Activated CD4-positive, alpha-beta memory T cell treated with anti-CD3 and anti-CD28 coated beads for 36 hours (primary cell): ENCODE measurements around the gene HSPA1L. TPM values are rescaled to one million over a fixed set of nuclear protein-coding genes. Genes with fewer than 3 reads are reported as not detected.
"Not testable (repeated sequence)": the region's sequence is repeated elsewhere in the genome, so short reads cannot be mapped to it uniquely, and the experiment has no call there.

ENCODE experiments used
- CTCF ChIA-PET: fragments of 350-600 bp; sonication (Branson Sonifier 250); formaldehyde crosslinking; loops from one replicate; lab custom pipeline; 2021; ENCODE audit warnings: antibody characterized with exemption, inconsistent platforms; lab: Charles Lee
- POLR2A ChIA-PET: fragments of 350-600 bp; sonication (Branson Sonifier 250); formaldehyde crosslinking; loops from one replicate; lab custom pipeline; 2021; ENCODE audit warnings: antibody characterized with exemption; lab: Charles Lee
- DNase-seq: peaks from one replicate; pipeline ENCODE4 v3.0.0-alpha.2; 2020
- H3K27ac Mint-ChIP-seq: one replicate; pipeline ENCODE4 v1.8.0; 2021; ENCODE audit warnings: mixed read lengths
- H3K27me3 Mint-ChIP-seq: one replicate; pipeline ENCODE4 v1.8.0; 2021; ENCODE audit warnings: mixed read lengths
- H3K36me3 Mint-ChIP-seq: one replicate; pipeline ENCODE4 v1.8.0; 2021; ENCODE audit warnings: mixed read lengths
- H3K4me1 Mint-ChIP-seq: one replicate; pipeline ENCODE4 v1.8.0; 2021; ENCODE audit warnings: low read depth, mixed read lengths
- H3K4me3 Mint-ChIP-seq: one replicate; pipeline ENCODE4 v1.8.0; 2021; ENCODE audit warnings: mild to moderate bottlenecking, mixed read lengths
- H3K9me3 Mint-ChIP-seq: one replicate; pipeline ENCODE4 v1.8.0; 2021; ENCODE audit warnings: mixed read lengths
- intact Hi-C: fragments of 100-400 bp; cut with micrococcal nuclease; formaldehyde crosslinking; loops from one replicate; pipeline ENCODE4 v1.15.1; 2023
- total RNA-seq, 2 experiments: library from RNA; stranded (reverse); gene quantifications; one replicate each; pipeline ENCODE4 v1.2.3, GENCODE V29; 2021

Gene HSPA1L
- total RNA-seq = 1 to 10 TPM; 2.0 TPM

DNA sequence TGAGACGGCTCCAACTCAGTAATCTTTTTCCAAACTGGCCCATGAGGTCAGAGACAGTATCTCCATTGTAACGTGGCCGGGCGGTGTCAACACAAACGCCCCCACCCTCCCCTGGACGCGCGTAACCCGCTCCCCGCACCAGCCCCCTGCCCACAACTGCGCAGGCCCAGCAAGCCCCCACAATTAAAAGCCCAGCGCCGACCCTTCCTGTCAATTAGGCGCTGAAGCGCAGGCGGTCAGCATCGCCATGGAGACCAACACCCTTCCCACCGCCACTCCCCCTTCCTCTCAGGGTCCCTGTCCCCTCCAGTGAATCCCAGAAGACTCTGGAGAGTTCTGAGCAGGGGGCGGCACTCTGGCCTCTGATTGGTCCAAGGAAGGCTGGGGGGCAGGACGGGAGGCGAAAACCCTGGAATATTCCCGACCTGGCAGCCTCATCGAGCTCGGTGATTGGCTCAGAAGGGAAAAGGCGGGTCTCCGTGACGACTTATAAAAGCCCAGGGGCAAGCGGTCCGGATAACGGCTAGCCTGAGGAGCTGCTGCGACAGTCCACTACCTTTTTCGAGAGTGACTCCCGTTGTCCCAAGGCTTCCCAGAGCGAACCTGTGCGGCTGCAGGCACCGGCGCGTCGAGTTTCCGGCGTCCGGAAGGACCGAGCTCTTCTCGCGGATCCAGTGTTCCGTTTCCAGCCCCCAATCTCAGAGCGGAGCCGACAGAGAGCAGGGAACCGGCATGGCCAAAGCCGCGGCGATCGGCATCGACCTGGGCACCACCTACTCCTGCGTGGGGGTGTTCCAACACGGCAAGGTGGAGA, at the start of gene HSPA1L, which contains the start of gene HSPA1A:
TSS of gene HSPA1L (minus strand) at position 259 of the 814 bp plus-strand sequence. CDS start 3,311 bp downstream, outside the sequence.
TSS of gene HSPA1A (plus strand) at position 519 of the 814 bp plus-strand sequence. CDS start at position 733, 214 bp downstream.
- Mint-ChIP-seq H3K27me3 (no peaks in the 10 kb centered on the region), H3K27ac (peak within 1 kb of the TSS; percentile 95), H3K4me3 (peak within 1 kb of the TSS; percentile 85), H3K4me1 (peaks cover 57% of the 10 kb centered on the region), H3K9me3 (no peaks in the 10 kb centered on the region), H3K36me3 (peaks cover 4% of the 10 kb centered on the region)
- ChIA-PET POLR2A (interaction anchor here (0.7 to 3.9 kb wide), 5 partner anchors 9 to 162 kb away, joined by 3 to 26 read pairs (median 5); partner anchors contain the start of genes BAG6, HSPA1B, LSM2 and VARS1), CTCF (interaction anchor here (0.6 to 1.4 kb wide), 10 partner anchors 9 to 1128 kb away, joined by 3 to 8 read pairs (median 4); partner anchors contain the start of genes HSPA1B, LSM2 and VARS1)
- peak; percentile 82 for DNase-seq
- intact Hi-C loops = loop anchor here (2.0 kb wide), 1 partner anchor 20 kb away; no protein-coding TSS in a partner anchor

DNA sequence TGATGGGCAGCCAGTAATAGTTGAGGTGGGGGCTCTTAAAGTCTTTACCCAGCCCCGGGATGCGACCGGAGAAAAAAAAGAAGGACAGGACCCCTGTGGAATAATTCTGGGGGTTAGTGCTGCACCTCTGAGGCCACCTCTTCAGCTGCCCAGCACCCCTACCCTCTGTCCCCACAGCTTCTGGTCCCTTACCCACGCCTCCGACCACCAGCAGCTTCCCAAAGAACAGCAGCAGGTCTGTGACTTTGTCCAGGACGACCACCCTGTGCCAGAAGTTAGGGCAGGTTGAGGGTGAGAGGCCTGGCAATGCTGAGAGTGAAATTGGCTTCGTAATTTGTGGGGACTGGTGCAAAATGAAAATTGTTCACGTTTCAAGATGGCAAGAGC, 49.7 kb upstream of the HSPA1L start:
- no peak overlapping the region for H3K4me3 Mint-ChIP-seq
- H3K4me1 Mint-ChIP-seq = peaks cover 20% of the 10 kb centered on the region
- POLR2A ChIA-PET = no interaction called here
- CTCF ChIA-PET = interaction anchor here (0.7 kb wide), 1 partner anchor 272 kb away, joined by 3 read pairs; no protein-coding TSS in a partner anchor
- H3K36me3 Mint-ChIP-seq = peaks cover 3% of the 10 kb centered on the region
- intact Hi-C loops = no loop called here
- no peak for DNase-seq
- no peak overlapping the region for H3K27ac Mint-ChIP-seq
- peaks cover 2% of the 10 kb centered on the region for H3K27me3 Mint-ChIP-seq
- no peaks in the 10 kb centered on the region for H3K9me3 Mint-ChIP-seq

- intact Hi-C loops, H3K36me3 Mint-ChIP-seq, H3K27me3 Mint-ChIP-seq, DNase-seq, H3K9me3 Mint-ChIP-seq: not testable (repeated sequence)
- ChIA-PET CTCF (interaction anchor here (0.7 to 2.2 kb wide), 9 partner anchors 28 to 271 kb away, joined by 3 to 11 read pairs (median 4); partner anchors contain the start of genes DDAH2, HSPA1B and VARS1), POLR2A (interaction anchor here (0.6 to 2.0 kb wide), 5 partner anchors 34 to 199 kb away, joined by 3 to 11 read pairs (median 5); partner anchors contain the start of genes CSNK2B, EHMT2 and GPANK1)
- Mint-ChIP-seq H3K27ac (peak overlapping the region; percentile 89), H3K4me1 (peaks cover 20% of the 10 kb centered on the region), H3K4me3 (peak overlapping the region; percentile 95)
Measured at GRCh38 chr6:31864123-31864562, 49.1 kb upstream of the HSPA1L start.

GRCh38 chr6:31862344-31863235, 47.5 kb upstream of the HSPA1L start, which contains the start of gene NEU1:
NEU1 (minus strand) TSS chr6:31862821; CDS start chr6:31862776, 45 bp downstream.
- intact Hi-C loops = loop anchor here (1.0 kb wide), 5 partner anchors 28 to 197 kb away; partner anchors contain the start of genes ABHD16A, EHMT2 and SKIC2
- H3K27ac Mint-ChIP-seq = peak within 1 kb of the TSS; percentile 89
- H3K27me3 Mint-ChIP-seq = peaks cover 2% of the 10 kb centered on the region
- peak; percentile 100 for DNase-seq
- peaks cover 10% of the 10 kb centered on the region for H3K36me3 Mint-ChIP-seq
- POLR2A ChIA-PET = interaction anchor here (0.8 to 2.0 kb wide), 8 partner anchors 25 to 287 kb away, joined by 3 to 11 read pairs (median 5); partner anchors contain the start of genes CSNK2B, EHMT2, GPANK1 and HSPA1B
- peak within 1 kb of the TSS; percentile 95 for H3K4me3 Mint-ChIP-seq
- H3K9me3 Mint-ChIP-seq = no peaks in the 10 kb centered on the region
- CTCF ChIA-PET = interaction anchor here (0.9 to 2.2 kb wide), 12 partner anchors 27 to 211 kb away, joined by 3 to 11 read pairs (median 4); partner anchors contain the start of genes DDAH2, HSPA1B and VARS1
- H3K4me1 Mint-ChIP-seq = peaks cover 20% of the 10 kb centered on the region

DNA sequence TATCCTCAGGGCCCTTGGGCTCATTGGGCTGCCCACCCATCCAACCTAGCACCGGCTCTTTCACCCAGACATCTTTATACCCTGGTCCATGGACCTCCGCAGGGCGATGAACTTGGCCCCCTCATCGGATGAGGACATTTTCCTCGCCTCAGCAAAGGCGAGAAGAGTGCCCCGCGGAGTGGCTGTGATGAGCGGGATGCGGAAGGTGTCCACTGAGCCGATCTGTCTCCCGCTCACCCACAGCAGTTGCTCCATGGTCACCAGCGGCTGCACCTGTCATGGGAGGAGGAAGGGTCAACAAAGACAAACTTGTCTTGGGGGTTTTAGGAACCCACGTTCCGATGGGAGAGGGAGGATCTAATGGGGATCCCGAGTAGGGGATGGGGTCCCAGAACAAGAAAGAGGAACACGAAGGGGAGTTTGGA, 46.8 kb upstream of the HSPA1L start:
- no peak for DNase-seq
- intact Hi-C loops = no loop called here
- no peaks in the 10 kb centered on the region for H3K9me3 Mint-ChIP-seq
- peak overlapping the region; percentile 95 for H3K4me3 Mint-ChIP-seq
- H3K4me1 Mint-ChIP-seq = peaks cover 20% of the 10 kb centered on the region
- H3K36me3 Mint-ChIP-seq = peaks cover 12% of the 10 kb centered on the region
- ChIA-PET CTCF (interaction anchor here (1.8 to 2.0 kb wide), 2 partner anchors 35 to 62 kb away, joined by 4 to 8 read pairs; partner anchors contain the start of gene HSPA1B), POLR2A (interaction anchor here (1.7 to 2.0 kb wide), 2 partner anchors 24 to 36 kb away, joined by 6 to 9 read pairs; partner anchors contain the start of gene EHMT2)
- H3K27ac Mint-ChIP-seq = peak overlapping the region; percentile 89
- peaks cover 2% of the 10 kb centered on the region for H3K27me3 Mint-ChIP-seq

DNA sequence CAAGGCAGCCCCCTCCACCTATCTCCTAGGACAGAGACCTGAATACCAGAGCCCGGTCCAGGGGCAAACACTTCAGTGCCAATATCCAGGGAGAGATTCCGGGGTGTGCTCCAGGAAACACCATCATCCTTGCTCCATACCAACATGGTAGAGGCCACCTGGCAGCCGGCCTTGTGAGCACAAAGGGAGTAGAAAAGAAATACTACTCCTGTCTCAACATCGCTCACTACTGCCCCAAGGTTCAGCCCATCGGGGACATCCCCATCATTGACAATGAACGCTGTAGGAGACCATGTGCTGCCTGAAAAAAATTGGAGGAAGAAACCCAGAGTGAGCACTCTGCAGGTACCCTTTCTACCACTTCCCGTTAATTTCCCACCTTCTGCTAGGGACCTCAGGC, 46.1 kb upstream of the HSPA1L start:
- DNase-seq = no peak
- H3K4me3 Mint-ChIP-seq = peak overlapping the region; percentile 95
- H3K4me1 Mint-ChIP-seq = peaks cover 20% of the 10 kb centered on the region
- peaks cover 2% of the 10 kb centered on the region for H3K27me3 Mint-ChIP-seq
- peaks cover 12% of the 10 kb centered on the region for H3K36me3 Mint-ChIP-seq
- no peaks in the 10 kb centered on the region for H3K9me3 Mint-ChIP-seq
- POLR2A ChIA-PET = no interaction called here
- intact Hi-C loops = no loop called here
- H3K27ac Mint-ChIP-seq = no peak overlapping the region
- CTCF ChIA-PET = no interaction called here

DNA sequence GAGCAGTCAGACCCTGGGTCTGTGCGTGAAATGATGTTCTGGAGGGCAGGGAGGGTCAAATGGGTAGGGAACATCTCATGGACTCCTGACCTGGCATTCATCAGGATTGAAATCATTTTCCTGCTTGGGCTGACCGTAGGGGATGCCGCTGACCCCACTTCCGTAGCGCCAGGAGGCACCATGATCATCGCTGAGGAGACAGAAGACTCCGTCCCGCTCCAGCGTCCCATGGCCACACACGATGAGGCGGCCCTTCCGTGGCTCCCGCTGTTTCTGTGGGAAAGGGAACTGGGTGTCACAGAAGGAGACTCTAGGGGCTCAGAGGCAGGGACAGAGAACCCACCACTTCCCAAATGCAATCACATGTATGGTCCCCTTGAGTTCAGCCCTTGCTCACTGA, 45.3 kb upstream of the HSPA1L start:
- Mint-ChIP-seq H3K4me3 (no peak overlapping the region), H3K9me3 (no peaks in the 10 kb centered on the region), H3K27ac (no peak overlapping the region), H3K36me3 (peaks cover 12% of the 10 kb centered on the region), H3K27me3 (peaks cover 2% of the 10 kb centered on the region), H3K4me1 (peaks cover 20% of the 10 kb centered on the region)
- CTCF ChIA-PET = no interaction called here
- no peak for DNase-seq
- intact Hi-C loops = no loop called here
- POLR2A ChIA-PET = no interaction called here

- Mint-ChIP-seq H3K9me3 (no peaks in the 10 kb centered on the region), H3K27me3 (peaks cover 2% of the 10 kb centered on the region), H3K4me1 (peaks cover 20% of the 10 kb centered on the region), H3K27ac (no peak overlapping the region), H3K36me3 (peaks cover 12% of the 10 kb centered on the region), H3K4me3 (no peak overlapping the region)
- no peak for DNase-seq
- intact Hi-C loops = no loop called here
- ChIA-PET CTCF (interaction anchor here (1.0 kb wide), 1 partner anchor 130 kb away, joined by 3 read pairs; no protein-coding TSS in a partner anchor), POLR2A (no interaction called here)
Measured at GRCh38 chr6:31859923-31860322, 44.8 kb upstream of the HSPA1L start.

- peaks cover 12% of the 10 kb centered on the region for H3K36me3 Mint-ChIP-seq
- peaks cover 2% of the 10 kb centered on the region for H3K27me3 Mint-ChIP-seq
Measured at GRCh38 chr6:31858707-31859106, 43.6 kb upstream of the HSPA1L start.

DNA sequence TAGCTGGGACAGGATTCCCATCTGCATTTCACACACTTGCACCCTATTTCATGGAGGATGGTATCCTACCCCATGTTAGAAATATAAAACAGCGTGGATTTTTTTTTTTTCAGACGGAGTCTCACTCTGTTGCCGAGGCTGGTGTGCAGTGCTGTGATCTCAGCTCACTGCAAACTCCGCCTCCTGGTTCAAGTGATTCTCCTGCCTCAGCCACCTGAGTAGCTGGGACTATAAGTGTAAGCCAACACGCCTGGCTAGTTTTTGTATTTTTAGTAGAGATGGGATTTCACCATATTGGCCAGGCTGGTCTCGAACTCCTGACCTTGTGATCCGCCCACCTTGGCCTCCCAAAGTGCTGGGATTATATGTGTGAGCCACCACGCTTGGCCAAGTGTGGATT, 42.7 kb upstream of the HSPA1L start:
- H3K27ac Mint-ChIP-seq, DNase-seq, intact Hi-C loops, POLR2A ChIA-PET, H3K27me3 Mint-ChIP-seq, H3K9me3 Mint-ChIP-seq, H3K4me3 Mint-ChIP-seq, CTCF ChIA-PET: not testable (repeated sequence)
- Mint-ChIP-seq H3K36me3 (peaks cover 12% of the 10 kb centered on the region), H3K4me1 (peaks cover 14% of the 10 kb centered on the region)

More at GRCh38 chr6:31858707-31859106, 43.6 kb upstream of the HSPA1L start:
- ChIA-PET POLR2A (no interaction called here), CTCF (interaction anchor here (1.0 kb wide), 1 partner anchor 129 kb away, joined by 3 read pairs; no protein-coding TSS in a partner anchor)
- Mint-ChIP-seq H3K4me1 (peaks cover 17% of the 10 kb centered on the region), H3K9me3 (no peaks in the 10 kb centered on the region), H3K27ac (no peak overlapping the region), H3K4me3 (no peak overlapping the region)
- DNase-seq = no peak
- intact Hi-C loops = no loop called here
